ENCODE measurements around the gene JAKMIP1.
A peak's percentile ranks its signal among the peaks of the same experiment; 100 is the strongest.

JAKMIP1 gene

GRCh38 chr4:6200011-6200921 is at the start of gene JAKMIP1:
TSS of gene JAKMIP1 (minus strand) at chr4:6200549. CDS start at chr4:6112850, 87,699 bp downstream.
- DNase-seq (ENCODE audit: low spot score), result no peak
- Histone ChIP-seq H3K4me3 (ENCODE audit: severe bottlenecking) (peak within 1 kb of the TSS; percentile 34), H3K9me3 (ENCODE audit: severe bottlenecking) (no peaks in the 10 kb centered on the region), H3K4me1 (ENCODE audit: insufficient read depth, poor library complexity, severe bottlenecking) (no peaks in the 10 kb centered on the region), H3K27me3 (ENCODE audit: insufficient read depth, poor library complexity, severe bottlenecking) (peaks cover 46% of the 10 kb centered on the region), H3K36me3 (ENCODE audit: low read depth) (no peaks in the 10 kb centered on the region), H3K27ac (ENCODE audit: poor library complexity, severe bottlenecking) (no peak within 1 kb of the TSS)
- peak; percentile 73 for ATAC-seq (ENCODE audit: low read depth)
- no peak for TF ChIP-seq CTCF (IDR thresholded peaks at IDR 0.05; ENCODE audit: poor library complexity, severe bottlenecking)

GRCh38 chr4:6248394-6248793 is 48.0 kb upstream of the JAKMIP1 start:
- no peak for ATAC-seq (ENCODE audit: low read depth)
- H3K4me3 ChIP-seq (ENCODE audit: severe bottlenecking), result no peak overlapping the region
- DNase-seq (ENCODE audit: low spot score), result no peak
- H3K4me1 ChIP-seq (ENCODE audit: insufficient read depth, poor library complexity, severe bottlenecking), result no peaks in the 10 kb centered on the region
- H3K36me3 ChIP-seq (ENCODE audit: low read depth), result no peaks in the 10 kb centered on the region
- no peak overlapping the region for H3K27ac ChIP-seq (ENCODE audit: poor library complexity, severe bottlenecking)
- peaks cover 29% of the 10 kb centered on the region for H3K27me3 ChIP-seq (ENCODE audit: insufficient read depth, poor library complexity, severe bottlenecking)
- TF ChIP-seq CTCF (IDR thresholded peaks at IDR 0.05; ENCODE audit: poor library complexity, severe bottlenecking), result no peak
- peaks cover 13% of the 10 kb centered on the region for H3K9me3 ChIP-seq (ENCODE audit: severe bottlenecking)

GRCh38 chr4:6246170-6246634 is 45.9 kb upstream of the JAKMIP1 start:
- no peaks in the 10 kb centered on the region for H3K4me1 ChIP-seq (ENCODE audit: insufficient read depth, poor library complexity, severe bottlenecking)
- no peak for TF ChIP-seq CTCF (IDR thresholded peaks at IDR 0.05; ENCODE audit: poor library complexity, severe bottlenecking)
- DNase-seq (ENCODE audit: low spot score), result no peak
- H3K4me3 ChIP-seq (ENCODE audit: severe bottlenecking), result no peak overlapping the region
- H3K27me3 ChIP-seq (ENCODE audit: insufficient read depth, poor library complexity, severe bottlenecking), result peaks cover 29% of the 10 kb centered on the region
- peaks cover 13% of the 10 kb centered on the region for H3K9me3 ChIP-seq (ENCODE audit: severe bottlenecking)
- H3K27ac ChIP-seq (ENCODE audit: poor library complexity, severe bottlenecking), result no peak overlapping the region
- no peak for ATAC-seq (ENCODE audit: low read depth)
- no peaks in the 10 kb centered on the region for H3K36me3 ChIP-seq (ENCODE audit: low read depth)

- no peaks in the 10 kb centered on the region for H3K4me1 ChIP-seq (ENCODE audit: insufficient read depth, poor library complexity, severe bottlenecking)
- H3K27ac ChIP-seq (ENCODE audit: poor library complexity, severe bottlenecking), result no peak overlapping the region
- no peak for DNase-seq (ENCODE audit: low spot score)
- H3K4me3 ChIP-seq (ENCODE audit: severe bottlenecking), result no peak overlapping the region
- TF ChIP-seq CTCF (IDR thresholded peaks at IDR 0.05; ENCODE audit: poor library complexity, severe bottlenecking), result no peak
- no peaks in the 10 kb centered on the region for H3K36me3 ChIP-seq (ENCODE audit: low read depth)
- H3K9me3 ChIP-seq (ENCODE audit: severe bottlenecking), result peaks cover 13% of the 10 kb centered on the region
- H3K27me3 ChIP-seq (ENCODE audit: insufficient read depth, poor library complexity, severe bottlenecking), result peaks cover 27% of the 10 kb centered on the region
- ATAC-seq (ENCODE audit: low read depth), result no peak
Observed at GRCh38 chr4:6245246-6246169, 45.2 kb upstream of the JAKMIP1 start.
